DND-41 (cell line): Measurements from ENCODE around the gene NOS1AP.
"Not testable (repeated sequence)": the region's sequence is repeated elsewhere in the genome, so short reads cannot be mapped to it uniquely, and the experiment has no call there.

Source experiments
- ATAC-seq: fragments of 200-7000 bp; cut with Tn5 transposase; 3 replicates; pipeline ENCODE4 v1.9.1; 2021; ENCODE audit warnings: low read depth; ENCODE audit not compliant: insufficient read depth
- DNase-seq: peaks from one replicate; pipeline ENCODE4 v3.0.0-alpha.2; 2020
- H2AFZ ChIP-seq: 2 replicates; pipeline ENCODE4 v1.6.0; 2012; ENCODE audit warnings: low read depth, low read length
- H3K27ac ChIP-seq: 2 replicates; pipeline ENCODE4 v1.5.1; 2012; ENCODE audit warnings: low read length, inconsistent platforms
- H3K27me3 ChIP-seq: fragments of 200-600 bp; sonication (generic); 2 replicates; pipeline ENCODE4 v1.6.0; 2012; ENCODE audit warnings: low read length, mild to moderate bottlenecking, inconsistent platforms; ENCODE audit not compliant: insufficient read depth, poor library complexity
- H3K36me3 ChIP-seq: 2 replicates; pipeline ENCODE4 v1.5.1; 2012; ENCODE audit warnings: low read length, inconsistent platforms; ENCODE audit not compliant: insufficient read depth
- H3K4me1 ChIP-seq: 2 replicates; pipeline ENCODE4 v1.5.1; 2012; ENCODE audit warnings: mild to moderate bottlenecking, low read length; ENCODE audit not compliant: insufficient read depth
- H3K4me2 ChIP-seq: 2 replicates; pipeline ENCODE4 v1.6.0; 2012; ENCODE audit warnings: mild to moderate bottlenecking, moderate library complexity, low read length, inconsistent platforms; ENCODE audit not compliant: insufficient read depth
- H3K4me3 ChIP-seq, 2 experiments: fragments of 200-600 bp in 1 of 2; shearing (Covaris generic) in 1 of 2; 2 replicates each; pipeline ENCODE4 v1.5.1; 2012 to 2016; ENCODE audit warnings: inconsistent platforms in 2 of 2, low read length in 2 of 2, mild to moderate bottlenecking in 2 of 2, low read depth in 1 of 2, moderate library complexity in 1 of 2
- H3K79me2 ChIP-seq: 2 replicates; pipeline ENCODE4 v1.6.0; 2012; ENCODE audit warnings: low read length, inconsistent platforms; ENCODE audit not compliant: insufficient read depth
- H3K9ac ChIP-seq: 2 replicates; pipeline ENCODE4 v1.6.0; 2012; ENCODE audit warnings: low read depth, mild to moderate bottlenecking, inconsistent platforms, low read length, moderate library complexity
- H3K9me3 ChIP-seq: 2 replicates; pipeline ENCODE4 v1.5.1; 2012; ENCODE audit warnings: low read length, moderate library complexity, mild to moderate bottlenecking, inconsistent platforms; ENCODE audit not compliant: insufficient read depth, severe bottlenecking
- H4K20me1 ChIP-seq: 2 replicates; pipeline ENCODE4 v1.6.0; 2012; ENCODE audit warnings: low read length; ENCODE audit not compliant: insufficient read depth
- EZH2 ChIP-seq: IDR thresholded peaks from 3 replicates; pipeline ENCODE4 v1.6.1; 2012; ENCODE audit warnings: borderline replicate concordance, low read depth, mild to moderate bottlenecking, moderate library complexity, low read length, inconsistent platforms; ENCODE audit not compliant: severe bottlenecking
- TF ChIP-seq, protein P1 (sequence below): IDR thresholded peaks from 2 replicates; pipeline ENCODE4 v1.5.1; 2012; ENCODE audit warnings: borderline replicate concordance, low read length, moderate library complexity, mild to moderate bottlenecking; ENCODE audit not compliant: poor library complexity, severe bottlenecking; ENCODE audit errors: extremely low read depth

Gene NOS1AP

DNA sequence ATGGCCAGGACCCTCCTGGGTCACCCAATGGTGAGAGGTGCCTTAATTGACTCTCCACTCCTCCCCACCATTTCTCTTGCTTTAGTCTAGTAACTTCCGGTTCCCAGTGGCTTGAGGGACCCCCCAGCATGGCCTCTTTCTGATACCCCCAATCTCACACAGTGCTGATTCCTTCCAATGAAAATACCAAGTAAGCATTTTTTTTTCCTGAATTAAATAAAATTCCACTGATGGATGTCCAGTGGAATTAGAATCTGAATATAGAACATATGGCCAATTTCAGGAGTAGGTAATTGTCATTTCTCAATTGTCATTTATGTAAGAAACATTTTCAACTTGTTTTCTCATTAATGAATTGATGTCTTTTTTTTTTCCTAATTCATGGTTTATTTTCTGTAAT, 9.5 kb downstream of the NOS1AP start:
- Histone ChIP-seq H3K4me2 (no peak overlapping the region), H4K20me1 (no peaks in the 10 kb centered on the region), H3K36me3 (no peaks in the 10 kb centered on the region), H3K4me1 (no peaks in the 10 kb centered on the region), H3K9ac (no peak overlapping the region), H3K27ac (no peak overlapping the region), H3K4me3 (no peak overlapping the region), H2AFZ (no peak overlapping the region), H3K9me3 (no peaks in the 10 kb centered on the region), H3K79me2 (no peaks in the 10 kb centered on the region), H3K27me3 (peaks cover 9% of the 10 kb centered on the region)
- TF ChIP-seq, protein P1, sequence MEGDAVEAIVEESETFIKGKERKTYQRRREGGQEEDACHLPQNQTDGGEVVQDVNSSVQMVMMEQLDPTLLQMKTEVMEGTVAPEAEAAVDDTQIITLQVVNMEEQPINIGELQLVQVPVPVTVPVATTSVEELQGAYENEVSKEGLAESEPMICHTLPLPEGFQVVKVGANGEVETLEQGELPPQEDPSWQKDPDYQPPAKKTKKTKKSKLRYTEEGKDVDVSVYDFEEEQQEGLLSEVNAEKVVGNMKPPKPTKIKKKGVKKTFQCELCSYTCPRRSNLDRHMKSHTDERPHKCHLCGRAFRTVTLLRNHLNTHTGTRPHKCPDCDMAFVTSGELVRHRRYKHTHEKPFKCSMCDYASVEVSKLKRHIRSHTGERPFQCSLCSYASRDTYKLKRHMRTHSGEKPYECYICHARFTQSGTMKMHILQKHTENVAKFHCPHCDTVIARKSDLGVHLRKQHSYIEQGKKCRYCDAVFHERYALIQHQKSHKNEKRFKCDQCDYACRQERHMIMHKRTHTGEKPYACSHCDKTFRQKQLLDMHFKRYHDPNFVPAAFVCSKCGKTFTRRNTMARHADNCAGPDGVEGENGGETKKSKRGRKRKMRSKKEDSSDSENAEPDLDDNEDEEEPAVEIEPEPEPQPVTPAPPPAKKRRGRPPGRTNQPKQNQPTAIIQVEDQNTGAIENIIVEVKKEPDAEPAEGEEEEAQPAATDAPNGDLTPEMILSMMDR: no peak
- no peak for TF ChIP-seq EZH2
- ATAC-seq (no peak), DNase-seq (no peak)

DNA sequence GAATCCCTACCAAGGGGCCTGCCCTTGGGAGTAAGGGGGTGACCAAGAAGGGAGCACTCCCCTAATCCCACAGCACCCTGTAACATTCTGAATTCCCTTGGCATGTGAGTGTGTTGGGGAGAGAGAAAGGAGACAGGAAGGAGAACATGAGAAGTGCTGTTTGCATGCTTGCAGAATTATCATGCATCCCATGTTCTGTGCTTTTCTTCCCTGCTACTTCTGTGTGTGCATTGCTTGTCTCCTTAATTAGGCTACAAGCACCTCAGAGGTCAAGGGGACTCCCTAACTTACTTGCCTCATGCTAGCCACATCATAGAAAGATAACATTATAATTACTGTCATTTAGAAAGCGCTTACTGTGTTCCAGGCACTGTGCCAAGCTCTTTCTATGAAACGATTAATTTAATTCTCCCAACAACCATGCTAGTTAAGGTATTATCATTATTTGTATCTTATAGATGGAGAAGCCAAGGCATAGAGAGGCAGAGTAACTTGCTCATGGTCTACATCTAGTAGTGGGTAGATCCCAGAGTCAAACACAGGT, 11.1 kb downstream of the NOS1AP start:
- H3K36me3 ChIP-seq: no peaks in the 10 kb centered on the region
- TF ChIP-seq, protein P1: no peak
- no peak for TF ChIP-seq EZH2
- no peaks in the 10 kb centered on the region for H3K4me1 ChIP-seq
- peaks cover 9% of the 10 kb centered on the region for H3K27me3 ChIP-seq
- H3K79me2 ChIP-seq: no peaks in the 10 kb centered on the region
- no peak overlapping the region for H3K4me2 ChIP-seq
- ATAC-seq (no peak), DNase-seq (no peak)
- H3K9ac ChIP-seq: no peak overlapping the region
- no peak overlapping the region for H3K27ac ChIP-seq
- no peak overlapping the region for H2AFZ ChIP-seq
- no peaks in the 10 kb centered on the region for H4K20me1 ChIP-seq
- H3K9me3 ChIP-seq: no peaks in the 10 kb centered on the region
- H3K4me3 ChIP-seq: no peak overlapping the region

DNA sequence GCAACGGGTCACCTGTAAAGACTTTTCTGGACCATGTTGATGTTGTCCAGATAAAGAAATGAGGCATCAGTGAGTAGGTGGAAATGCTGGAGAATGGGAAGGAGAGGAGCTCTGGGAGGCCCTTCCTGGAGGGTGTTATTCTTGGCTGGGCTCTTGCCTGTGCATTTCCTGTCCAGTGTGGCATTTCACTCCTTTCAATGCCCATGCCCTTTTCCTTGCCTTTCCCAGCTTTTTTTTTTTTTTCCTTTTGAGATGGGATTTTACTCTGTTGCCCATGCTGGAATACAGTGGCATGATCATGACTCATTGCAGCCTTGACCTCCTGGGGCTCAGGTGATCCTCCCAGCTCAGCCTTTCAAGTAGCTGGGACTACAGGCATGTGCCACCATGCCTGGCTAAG, 11.8 kb downstream of the NOS1AP start:
- H3K36me3 ChIP-seq: no peaks in the 10 kb centered on the region
- no peaks in the 10 kb centered on the region for H3K4me1 ChIP-seq
- ATAC-seq (no peak), DNase-seq (no peak)
- H3K9ac ChIP-seq: no peak overlapping the region
- peaks cover 5% of the 10 kb centered on the region for H3K27me3 ChIP-seq
- TF ChIP-seq, protein P1: no peak
- no peak for TF ChIP-seq EZH2
- H4K20me1 ChIP-seq: no peaks in the 10 kb centered on the region
- no peaks in the 10 kb centered on the region for H3K79me2 ChIP-seq
- no peak overlapping the region for H3K4me3 ChIP-seq
- no peak overlapping the region for H2AFZ ChIP-seq
- H3K4me2 ChIP-seq: no peak overlapping the region
- no peaks in the 10 kb centered on the region for H3K9me3 ChIP-seq
- no peak overlapping the region for H3K27ac ChIP-seq

DNA sequence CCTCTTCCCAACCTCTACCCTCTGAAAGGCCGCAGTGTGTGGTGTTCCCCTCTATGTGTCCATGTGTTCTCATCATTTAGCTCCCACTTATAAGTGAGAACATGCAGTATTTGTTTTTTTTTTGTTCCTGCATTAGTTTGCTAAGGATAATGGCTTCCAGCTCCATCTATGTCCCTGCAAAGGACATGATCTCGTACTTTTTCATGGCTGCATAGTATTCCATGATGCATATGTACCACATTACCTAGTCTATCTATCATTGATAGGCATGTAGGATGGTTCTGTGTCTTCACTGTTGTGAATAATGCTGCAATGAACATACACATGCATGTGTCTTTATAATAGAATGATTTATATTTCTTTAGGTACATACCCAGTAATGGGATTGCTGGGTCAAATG, 12.6 kb downstream of the NOS1AP start:
- H3K4me3 ChIP-seq, H3K79me2 ChIP-seq, H2AFZ ChIP-seq, H3K4me2 ChIP-seq, H3K9me3 ChIP-seq, H3K36me3 ChIP-seq, H3K27me3 ChIP-seq, ATAC-seq, H3K4me1 ChIP-seq, DNase-seq, H3K27ac ChIP-seq, H4K20me1 ChIP-seq, H3K9ac ChIP-seq: not testable (repeated sequence)
